CD1c-positive myeloid dendritic cell (primary cell): ENCODE results near the gene LSR.
A peak's percentile ranks its signal among the peaks of the same experiment; 100 is the strongest.
"Not testable (repeated sequence)": the region's sequence is repeated elsewhere in the genome, so short reads cannot be mapped to it uniquely, and the experiment has no call there.

Experiments used
- DNase-seq: peaks from one replicate; pipeline ENCODE4 v3.0.0-alpha.2; 2016; ENCODE audit errors: extremely low spot score

Gene LSR

GRCh38 chr19:35286101-35286500, 37.3 kb downstream of the LSR start:
- DNase-seq: not testable (repeated sequence)

DNA sequence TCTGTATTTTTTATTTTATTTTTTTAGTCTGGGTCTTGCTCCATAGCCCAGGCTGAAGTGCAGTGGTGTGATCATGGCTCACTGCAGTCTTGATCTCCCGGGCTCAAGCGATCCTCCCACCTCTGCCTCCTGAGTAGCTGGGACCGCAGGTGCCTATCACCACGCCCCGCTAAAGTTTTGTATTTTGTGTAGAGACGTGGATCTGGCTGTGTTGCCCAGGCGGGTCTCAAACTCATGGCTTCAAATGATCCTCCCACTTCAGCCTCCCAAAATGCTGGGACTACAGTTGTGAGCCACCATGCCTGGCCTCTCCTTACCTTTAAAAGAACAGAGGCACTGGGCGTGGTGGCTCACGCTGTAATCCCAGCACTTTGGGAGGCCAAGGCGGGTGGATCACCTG, 38.9 kb downstream of the LSR start:
- no peak for DNase-seq

GRCh38 chr19:35288331-35288730, 39.5 kb downstream of the LSR start:
- DNase-seq: no peak

DNA sequence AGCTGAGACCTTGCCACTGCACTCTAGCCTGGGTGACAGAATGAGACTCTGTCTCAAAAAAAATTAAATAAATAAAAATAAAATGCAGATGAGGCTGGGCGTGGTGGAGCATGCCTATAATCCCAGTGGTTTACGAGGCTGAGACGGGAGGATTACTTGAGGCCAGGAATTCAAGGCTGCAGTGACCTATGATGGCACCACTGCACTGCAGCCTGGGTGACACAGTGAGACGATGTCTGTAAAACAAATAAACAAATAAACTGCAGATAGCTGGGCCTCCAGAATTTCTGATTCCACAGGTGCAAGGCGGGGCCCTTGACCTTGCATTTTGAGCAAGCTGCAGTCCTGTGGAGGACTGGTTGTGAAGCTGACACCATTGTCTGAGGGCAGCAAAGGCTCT, 40.1 kb downstream of the LSR start:
- DNase-seq: no peak

GRCh38 chr19:35290381-35291127, 41.8 kb downstream of the LSR start:
- no peak for DNase-seq

DNA sequence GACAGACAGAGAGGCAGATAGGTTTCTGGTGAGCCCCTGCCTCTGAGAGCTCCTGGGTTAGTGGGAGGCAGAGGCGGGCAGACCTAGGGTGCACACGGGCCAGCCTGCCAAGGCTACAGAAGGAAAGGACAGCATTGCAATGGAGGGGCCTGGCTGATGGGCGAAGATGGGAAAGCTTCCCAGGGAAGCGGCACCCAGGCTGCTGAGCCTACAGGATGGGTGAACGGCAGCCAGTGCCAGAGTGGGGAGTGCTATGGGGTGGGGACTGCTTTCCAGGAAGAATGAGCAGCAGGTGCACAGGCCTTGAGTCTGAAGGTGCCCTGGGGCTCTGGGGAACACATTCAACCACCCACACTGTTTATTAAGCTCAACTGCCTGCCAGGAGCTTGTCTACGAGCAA, 42.5 kb downstream of the LSR start:
- no peak for DNase-seq

DNA sequence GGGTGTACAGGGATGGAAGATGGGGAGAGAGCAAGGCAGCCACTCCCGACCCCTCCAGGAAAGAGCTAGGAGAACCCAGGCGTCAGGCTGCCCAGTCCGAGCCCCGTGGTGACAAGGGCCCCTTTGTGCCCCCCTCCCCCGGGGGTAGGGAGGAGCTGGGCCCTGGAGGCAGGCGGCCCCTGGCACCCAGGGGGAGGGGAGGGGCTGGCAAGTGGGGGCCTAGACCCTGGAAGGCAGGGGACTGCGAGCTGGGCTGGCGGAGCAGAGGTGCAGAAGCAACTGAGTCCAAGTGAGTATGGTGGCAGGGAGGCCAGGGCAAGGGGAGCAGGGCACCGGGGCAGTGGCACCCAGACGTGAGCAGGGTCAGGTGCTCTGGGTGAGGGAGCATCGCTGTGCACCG, 43.1 kb downstream of the LSR start, which contains the start of gene MAG:
Gene MAG (plus strand): TSS at position 246 of the 400 bp plus-strand sequence. CDS start 3,248 bp downstream, outside the sequence.
- DNase-seq: no peak

DNA sequence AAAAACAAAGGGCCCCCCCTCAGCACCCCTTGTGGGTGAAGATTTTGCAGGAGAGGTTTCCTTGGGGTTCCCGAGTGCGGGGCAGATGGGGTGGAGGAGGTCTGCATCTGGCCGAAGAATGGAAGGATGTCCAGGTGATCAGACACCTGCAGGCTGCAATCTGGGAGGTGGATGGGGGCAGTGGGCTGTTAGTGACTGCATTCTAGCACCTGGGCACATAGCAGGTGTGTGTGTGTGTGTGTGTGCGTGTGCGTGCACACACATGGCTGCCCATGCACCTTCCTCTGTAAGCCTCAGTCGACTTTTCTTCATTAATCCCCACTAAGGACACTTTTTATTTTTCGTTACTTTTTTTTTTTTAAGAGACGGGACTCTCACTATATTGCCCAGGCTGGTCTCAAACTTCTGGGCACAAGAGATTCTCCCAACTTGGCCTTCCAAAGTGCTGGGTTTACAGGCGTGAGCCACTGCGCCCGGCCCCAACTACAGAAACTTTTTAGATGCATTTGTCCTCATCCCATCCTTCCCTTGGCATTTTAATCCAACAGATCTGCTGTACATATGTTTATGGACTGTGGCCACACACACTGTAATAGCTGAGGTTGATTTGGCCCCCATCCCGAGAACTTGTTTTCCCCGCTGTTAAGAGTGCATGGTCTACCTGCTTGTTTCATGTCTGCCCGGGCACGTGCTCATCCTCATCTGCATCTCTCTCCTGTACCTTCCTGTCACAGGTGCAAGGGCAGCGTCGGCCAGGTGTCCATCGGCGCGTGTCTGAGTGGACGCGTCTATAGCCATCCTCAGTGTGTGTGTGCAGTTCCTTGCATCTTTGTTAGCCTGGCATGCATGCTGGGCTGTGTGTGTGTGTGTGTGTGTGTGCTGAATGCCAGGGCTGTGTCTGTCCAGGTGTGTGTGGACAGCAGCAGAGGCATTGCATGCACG, 43.9 kb downstream of the LSR start:
- no peak for DNase-seq

- no peak for DNase-seq
These were observed 44.5 kb downstream of the LSR start for GRCh38 chr19:35293363-35293739.

GRCh38 chr19:35293808-35294207, 45.0 kb downstream of the LSR start:
- DNase-seq: no peak

GRCh38 chr19:35294328-35294727, 45.5 kb downstream of the LSR start:
- no peak for DNase-seq

DNA sequence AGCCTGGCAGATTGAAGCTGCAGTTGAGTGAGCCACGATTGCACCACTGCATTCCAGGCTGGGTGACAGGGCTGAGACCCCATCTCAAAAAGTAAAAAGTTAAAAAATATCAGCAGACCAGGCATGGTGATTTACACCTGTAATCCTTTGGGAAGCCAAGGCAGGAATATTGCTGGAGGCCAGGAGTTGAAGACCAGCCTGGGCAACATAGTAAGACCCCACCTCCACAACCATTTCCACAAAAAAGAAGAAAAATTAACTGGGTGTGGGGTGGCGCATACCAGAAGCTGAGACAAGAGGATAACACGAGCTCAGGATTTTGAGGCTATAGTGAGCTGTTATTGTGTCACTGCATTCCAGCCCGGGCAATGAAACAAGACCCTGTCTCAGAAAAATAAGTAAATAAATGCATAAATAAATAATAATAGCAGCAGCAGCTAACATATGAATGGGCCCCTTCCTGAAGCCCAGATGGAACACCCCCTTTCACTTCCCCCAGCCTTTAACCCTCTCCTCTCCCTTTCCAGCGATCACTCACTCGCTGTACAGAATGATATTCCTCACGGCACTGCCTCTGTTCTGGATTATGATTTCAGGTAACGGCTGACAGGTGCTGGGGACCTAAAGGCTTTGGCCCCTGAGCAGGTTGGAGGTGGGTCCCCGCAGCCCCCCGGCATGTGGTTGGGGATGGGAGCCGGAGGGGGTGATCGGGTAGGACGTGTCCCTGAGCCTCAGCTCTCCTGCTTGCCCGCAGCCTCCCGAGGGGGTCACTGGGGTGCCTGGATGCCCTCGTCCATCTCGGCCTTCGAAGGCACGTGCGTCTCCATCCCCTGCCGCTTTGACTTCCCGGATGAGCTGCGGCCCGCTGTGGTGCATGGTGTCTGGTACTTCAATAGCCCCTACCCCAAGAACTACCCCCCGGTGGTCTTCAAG, 46.3 kb downstream of the LSR start:
- DNase-seq: no peak

DNA sequence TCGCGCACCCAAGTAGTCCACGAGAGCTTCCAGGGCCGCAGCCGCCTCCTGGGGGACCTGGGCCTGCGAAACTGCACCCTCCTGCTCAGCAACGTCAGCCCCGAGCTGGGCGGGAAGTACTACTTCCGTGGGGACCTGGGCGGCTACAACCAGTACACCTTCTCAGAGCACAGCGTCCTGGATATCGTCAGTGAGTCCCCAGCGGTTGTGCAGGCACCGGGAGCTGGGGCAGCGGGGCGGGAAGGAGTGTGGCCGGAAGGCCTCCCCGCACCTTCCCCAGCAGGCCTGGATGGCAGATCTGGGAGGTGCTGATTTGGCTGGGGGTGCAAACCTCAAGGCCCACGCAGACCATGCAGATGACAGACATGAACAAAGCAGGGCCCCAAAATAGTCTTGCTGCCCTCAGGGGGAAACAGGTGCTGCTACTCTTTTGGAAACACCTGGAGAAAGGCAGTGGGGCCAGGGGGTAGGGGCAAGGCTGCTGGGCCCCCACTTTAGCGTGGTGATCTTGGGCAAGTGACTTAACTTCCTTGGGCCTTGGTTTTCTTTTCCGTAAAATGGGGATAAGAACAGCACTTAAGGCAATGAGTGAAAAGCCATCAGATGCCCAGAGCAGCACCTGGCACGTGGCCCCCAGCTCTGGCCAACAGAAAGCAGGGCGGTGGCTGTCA, 47.1 kb downstream of the LSR start:
- DNase-seq: peak; percentile 24

DNA sequence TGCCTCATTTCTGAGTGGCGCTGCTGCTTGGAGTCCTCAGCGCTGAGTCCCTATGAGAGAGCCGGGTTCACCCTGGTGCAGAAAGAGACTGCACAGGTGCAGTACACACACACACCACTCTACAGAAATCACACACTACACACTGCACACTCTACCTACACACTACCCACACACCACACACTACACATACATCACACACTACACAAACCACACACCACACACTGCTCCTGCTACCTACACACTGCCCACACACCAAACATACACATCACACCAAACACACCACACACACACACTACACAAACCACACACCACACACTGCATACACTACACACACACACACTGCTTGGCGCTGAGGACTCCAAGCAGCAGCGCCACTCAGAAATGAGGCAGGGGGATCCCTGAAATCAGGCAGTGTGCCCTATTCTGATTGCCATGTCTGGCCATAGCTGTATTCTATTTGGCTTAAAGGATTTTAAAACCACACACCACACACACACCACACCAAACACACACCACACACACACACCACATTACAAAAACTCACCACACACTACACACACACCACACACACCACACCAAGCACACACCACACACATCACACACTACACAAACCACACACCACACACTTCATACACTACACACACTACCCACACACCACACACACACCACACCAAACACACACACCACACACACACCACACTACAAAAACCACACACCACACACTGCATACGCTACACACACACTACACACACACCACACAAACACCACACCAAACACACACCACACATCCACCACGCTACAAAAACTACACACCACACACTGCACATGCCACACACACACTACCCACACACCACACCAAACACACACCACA, 48.1 kb downstream of the LSR start:
- no peak for DNase-seq

DNA sequence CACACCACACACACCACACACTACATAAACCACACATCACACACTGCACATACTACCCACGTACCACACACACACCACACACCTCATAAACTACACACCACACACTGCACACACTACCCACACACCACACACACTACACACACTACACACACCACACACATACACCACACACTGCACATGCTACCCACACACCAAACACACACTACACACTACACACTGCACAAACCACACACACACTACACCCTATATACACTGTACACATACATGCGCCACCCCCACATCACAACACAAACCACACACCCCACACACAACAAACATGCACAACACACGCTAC, 48.7 kb downstream of the LSR start:
- no peak for DNase-seq

- no peak for DNase-seq
These were observed 49.1 kb downstream of the LSR start for GRCh38 chr19:35297922-35298321.

GRCh38 chr19:35298561-35298972, 49.8 kb downstream of the LSR start:
- no peak for DNase-seq

DNA sequence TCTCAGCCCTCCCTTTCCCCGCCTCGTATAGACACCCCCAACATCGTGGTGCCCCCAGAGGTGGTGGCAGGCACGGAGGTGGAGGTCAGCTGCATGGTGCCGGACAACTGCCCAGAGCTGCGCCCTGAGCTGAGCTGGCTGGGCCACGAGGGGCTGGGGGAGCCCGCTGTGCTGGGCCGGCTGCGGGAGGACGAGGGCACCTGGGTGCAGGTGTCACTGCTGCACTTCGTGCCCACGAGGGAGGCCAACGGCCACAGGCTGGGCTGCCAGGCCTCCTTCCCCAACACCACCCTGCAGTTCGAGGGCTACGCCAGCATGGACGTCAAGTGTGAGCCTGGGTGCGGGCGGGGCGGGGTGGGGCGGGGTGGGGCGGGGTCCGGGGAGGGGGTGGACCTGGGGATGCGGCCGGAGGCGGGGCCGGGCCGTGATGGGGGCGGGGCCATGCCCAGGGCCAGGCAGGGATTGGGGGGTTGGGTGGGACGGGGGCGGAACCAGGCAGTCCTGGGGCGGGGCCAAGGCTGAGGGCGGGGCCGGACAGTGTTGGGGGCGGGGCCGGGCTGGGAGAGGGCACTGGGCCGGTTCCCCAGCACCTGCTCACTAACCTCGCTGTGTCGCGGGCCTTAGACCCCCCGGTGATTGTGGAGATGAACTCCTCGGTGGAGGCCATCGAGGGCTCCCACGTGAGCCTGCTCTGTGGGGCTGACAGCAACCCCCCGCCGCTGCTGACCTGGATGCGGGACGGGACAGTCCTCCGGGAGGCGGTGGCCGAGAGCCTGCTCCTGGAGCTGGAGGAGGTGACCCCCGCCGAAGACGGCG, 50.9 kb downstream of the LSR start:
- DNase-seq: no peak

DNA sequence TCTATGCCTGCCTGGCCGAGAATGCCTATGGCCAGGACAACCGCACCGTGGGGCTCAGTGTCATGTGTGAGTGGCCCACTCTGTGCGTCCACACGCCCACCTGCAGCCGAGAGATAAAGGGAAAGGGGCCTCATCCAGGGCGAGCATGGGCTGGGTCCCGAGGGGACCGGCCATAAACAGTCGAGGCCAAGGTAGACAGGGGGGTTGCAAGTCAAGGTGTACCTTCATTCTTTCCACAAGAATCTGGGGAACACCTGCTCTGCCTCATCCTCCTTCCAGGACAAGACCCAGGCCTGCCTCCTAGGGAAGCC, 51.5 kb downstream of the LSR start:
- DNase-seq: no peak

DNA sequence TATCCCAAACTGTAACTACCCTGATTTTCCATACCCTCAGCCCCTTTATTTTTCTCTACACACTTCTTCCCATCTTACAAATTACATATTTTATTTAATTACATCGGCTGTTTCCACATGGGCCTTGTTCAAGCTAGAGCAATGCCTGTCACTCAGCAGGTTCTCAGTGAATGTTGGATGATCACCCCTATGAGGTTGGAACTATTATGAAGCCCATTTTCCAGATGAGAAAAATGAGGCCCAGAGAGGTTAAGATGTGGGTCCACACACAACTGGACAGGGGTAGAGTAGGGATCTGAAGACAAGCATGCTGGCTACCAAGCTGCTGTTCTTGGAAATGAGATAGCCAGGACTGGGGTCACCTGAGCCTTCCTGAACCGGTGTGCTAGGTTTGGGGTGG, 53.2 kb downstream of the LSR start:
- DNase-seq: no peak
